HuH-7 (cell line): ENCODE results near the gene KIF9.
"Not testable (repeated sequence)": the region's sequence is repeated elsewhere in the genome, so short reads cannot be mapped to it uniquely, and the experiment has no call there.

Experiments
- DNase-seq: peaks from one replicate; pipeline ENCODE4 v3.0.0; 2011; ENCODE audit warnings: low spot score

The KIF9 gene

GRCh38 chr3:47282424-47283192 is at the start of gene KIF9, which contains the start of gene KLHL18:
Gene KIF9, minus strand, starts transcription at chr3:47282799. Its CDS starts 5,425 bp downstream, at chr3:47277374.
Gene KLHL18, plus strand, starts transcription at chr3:47282944. Its CDS starts 22 bp downstream, at chr3:47282966.
- DNase-seq = peak; percentile 98

DNA sequence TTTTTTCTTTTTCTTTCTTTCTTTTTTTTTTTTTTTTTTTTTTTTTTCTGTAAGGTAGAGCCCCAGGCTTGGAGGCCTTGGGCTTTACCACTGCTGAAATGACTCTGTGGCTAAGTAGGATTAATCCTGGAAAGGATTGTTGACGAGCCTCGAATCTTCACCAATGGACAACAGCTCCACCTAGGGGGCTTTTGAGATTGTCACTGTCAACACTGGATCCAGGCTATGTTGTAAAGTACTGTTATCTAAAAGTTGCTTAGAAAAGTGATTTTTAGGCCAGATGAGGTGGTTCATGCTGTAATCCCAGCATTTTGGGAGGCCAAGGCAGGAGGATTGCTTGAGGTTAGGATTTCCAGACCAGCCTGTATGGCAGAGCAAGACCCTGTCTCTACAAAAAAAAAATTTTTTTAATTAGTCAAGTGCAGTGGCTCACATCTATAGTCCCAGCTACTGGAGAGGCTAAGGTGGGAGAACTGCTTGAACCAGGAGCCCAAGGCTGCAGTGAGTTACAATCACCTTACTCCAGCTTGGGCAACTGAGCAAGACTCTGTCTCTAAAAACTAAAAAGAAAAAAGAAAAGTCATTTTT is 41.8 kb upstream of the KIF9 start:
- DNase-seq = peak; percentile 85

GRCh38 chr3:47323431-47324277 is 41.1 kb upstream of the KIF9 start:
- no peak for DNase-seq

DNA sequence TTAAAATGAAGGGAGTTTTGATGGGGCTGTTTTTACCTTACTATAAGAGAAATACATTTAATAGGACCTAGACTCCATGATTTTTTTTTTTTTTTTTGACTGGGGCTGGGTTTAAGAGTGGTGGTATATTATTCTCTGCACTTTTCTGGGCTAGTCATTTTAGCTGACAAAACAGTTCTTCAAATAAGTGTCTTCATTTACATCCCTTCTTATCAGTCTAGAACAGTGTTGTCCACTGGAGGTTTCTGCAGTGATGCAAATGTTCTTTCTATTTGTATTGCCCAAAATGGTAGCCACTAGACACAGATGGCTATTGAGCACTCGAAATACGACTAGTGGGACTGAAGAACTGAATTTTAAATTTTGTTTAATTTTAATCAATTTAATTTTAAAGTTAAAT is 37.4 kb upstream of the KIF9 start:
- DNase-seq = no peak

DNA sequence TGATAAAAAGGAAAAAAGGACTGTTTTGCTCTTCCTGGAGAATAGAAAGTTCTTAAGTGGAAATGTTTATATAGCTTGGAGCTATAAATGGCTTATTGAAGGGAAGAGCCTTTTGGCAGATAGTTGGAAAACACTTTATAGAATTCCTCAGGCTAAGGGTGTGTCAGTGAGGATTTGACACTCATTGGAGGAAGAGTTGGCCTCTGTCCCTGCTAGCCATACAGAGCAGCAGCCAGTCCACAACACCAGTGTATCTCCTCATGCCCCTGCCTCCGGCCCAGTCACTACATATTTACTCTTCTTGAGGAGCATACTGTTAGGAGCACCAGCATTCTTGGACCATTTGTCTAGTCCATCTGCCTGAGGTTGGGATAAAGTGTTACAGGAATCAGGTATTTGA is 36.3 kb upstream of the KIF9 start:
- DNase-seq = no peak

DNA sequence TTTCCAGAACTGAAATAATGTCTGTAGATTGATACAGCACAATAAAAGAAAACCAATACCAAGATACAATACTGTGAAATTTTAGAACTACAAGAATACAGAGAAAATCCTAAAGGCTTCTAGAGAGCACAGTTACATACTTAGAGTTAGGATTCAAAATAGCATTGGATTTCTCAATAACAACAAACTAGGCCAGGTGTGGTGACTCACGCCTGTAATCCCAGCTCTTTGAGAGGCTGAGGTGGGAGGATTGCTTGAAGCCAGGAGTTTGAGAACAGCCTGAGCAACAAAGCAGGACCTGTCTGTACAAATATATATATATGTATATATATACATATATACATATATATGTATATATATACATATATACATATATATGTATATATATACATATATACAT is 33.6 kb upstream of the KIF9 start:
- not testable (repeated sequence) for DNase-seq

DNA sequence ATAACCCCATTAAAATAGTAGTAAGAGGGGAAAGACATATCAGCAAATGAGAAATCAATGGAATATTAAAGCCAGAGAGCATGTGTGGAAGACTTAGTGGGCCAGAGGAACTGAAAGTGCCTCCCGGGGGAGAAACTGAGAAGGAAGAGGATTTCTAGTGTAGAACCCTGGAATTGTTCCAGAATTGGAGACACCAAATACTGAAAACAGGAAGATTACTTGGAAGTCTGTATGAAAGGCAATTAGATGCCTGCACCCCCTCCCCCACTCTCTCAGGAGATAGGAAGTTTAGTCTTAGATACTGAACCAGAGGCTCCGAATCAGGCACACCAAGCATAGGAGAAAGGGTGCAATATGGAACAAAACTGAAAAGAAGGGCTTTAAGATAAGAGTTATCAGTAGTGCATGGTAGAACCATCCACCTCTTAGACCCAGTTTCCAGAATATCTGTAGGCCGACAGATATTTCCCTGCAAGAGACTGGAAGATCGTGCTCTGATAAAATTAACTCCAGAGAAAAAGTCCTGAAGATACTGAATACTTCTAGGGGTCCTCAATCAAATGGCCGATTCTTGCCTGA is 32.6 kb upstream of the KIF9 start:
- no peak for DNase-seq

DNA sequence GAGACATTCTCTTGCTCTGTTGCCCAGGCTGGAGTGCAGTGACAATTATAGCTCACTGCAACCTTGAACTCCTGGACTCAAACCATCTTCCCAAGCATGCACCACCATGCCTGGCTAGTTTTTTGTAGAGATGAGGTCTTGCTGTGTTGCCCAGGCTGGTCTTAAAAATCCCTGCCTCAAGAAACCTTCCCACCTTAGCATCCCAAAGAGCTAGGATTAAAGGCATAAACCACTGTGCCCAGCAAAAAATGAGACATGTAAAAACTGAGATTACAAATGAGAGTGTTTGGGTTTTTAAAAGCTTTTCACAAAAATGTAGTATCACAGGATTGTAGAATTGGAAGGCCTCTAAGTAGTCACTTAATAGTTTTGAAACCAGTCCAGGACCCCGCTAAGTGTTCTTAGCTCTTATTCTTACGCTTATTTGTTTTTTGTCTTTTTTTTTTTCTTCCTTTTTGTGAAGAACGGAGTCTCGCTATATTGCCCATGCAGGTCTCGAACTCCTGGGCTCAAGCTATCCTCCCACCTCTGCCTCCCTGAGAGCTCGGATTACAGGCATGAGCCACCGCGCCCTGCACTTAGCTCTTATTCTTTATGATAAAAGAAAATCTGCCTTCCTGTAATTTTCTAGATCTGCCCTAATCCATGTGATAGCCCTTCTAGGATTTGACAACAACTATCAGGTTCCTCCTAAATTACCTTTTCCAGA is 31.6 kb upstream of the KIF9 start:
- no peak for DNase-seq

DNA sequence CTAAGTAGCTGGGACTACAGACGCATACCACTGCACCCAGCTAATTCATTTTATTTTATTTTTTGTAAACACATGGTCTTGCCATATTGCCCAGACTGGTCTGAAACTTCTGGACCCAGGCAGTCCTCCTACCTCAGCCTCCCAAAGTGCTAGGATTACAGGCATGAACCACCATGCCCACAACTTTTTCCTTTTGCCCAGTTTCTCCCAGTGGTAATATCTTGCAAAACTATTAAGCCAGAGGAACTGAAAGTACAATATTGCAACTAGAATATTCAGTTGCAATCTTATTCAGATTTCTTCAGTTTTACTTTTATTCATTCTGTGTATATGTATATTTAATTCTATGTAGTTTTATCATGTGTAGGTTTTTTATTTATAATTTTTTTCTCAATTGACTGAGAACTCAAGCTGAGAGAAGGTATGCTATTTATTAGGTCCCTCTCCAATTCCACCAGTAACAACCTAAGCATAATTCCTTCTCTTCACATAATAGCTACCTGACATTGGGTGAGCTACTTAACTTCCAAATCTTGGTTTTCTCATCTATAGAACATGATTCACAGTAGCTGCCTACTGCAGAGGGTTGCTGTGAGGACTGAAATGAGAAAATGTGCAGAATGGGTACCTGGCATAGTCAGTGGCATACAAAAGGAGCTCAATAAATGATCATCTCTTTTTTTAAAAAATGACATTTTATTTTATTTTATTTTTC is 30.9 kb upstream of the KIF9 start:
- DNase-seq = no peak

GRCh38 chr3:47310391-47310790 is 27.8 kb upstream of the KIF9 start:
- no peak for DNase-seq

DNA sequence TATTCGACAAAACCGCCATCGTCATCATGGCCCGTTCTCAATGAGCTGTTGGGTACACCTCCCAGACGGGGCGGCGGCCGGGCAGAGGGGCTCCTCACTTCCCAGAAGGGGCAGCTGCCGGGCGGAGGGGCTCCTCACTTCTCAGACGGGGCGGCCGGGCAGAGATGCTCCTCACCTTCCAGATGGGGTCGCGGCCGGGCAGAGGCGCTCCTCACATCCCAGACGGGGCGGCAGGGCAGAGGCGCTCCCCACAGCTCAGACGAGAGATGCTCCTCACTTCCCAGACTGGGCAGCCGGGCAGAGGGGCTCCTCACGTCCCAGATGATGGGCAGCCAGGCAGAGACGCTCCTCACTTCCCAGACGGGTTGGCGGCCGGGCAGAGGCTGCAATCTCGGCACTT is 26.6 kb upstream of the KIF9 start:
- not testable (repeated sequence) for DNase-seq

DNA sequence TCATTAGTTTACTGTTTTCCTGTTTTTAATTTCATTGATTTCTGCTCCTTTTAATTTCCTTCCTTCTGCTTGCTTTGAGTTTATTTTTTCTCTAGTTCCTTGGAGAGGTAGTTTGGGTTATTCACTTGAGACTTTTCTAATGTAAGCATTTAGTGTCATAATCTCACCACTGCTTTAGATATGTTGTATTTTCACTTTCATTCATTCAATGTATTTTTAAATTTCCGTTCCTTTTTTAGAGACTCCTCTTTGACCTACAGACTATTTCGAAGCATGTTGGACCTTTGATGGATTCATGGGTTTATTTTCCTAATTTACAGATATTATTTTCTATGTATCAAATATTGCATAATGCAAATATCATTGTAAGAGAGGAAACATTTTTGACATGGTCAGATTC is 23.4 kb upstream of the KIF9 start:
- no peak for DNase-seq

- DNase-seq = no peak
Measured at GRCh38 chr3:47301456-47301855, 18.9 kb upstream of the KIF9 start.

DNA sequence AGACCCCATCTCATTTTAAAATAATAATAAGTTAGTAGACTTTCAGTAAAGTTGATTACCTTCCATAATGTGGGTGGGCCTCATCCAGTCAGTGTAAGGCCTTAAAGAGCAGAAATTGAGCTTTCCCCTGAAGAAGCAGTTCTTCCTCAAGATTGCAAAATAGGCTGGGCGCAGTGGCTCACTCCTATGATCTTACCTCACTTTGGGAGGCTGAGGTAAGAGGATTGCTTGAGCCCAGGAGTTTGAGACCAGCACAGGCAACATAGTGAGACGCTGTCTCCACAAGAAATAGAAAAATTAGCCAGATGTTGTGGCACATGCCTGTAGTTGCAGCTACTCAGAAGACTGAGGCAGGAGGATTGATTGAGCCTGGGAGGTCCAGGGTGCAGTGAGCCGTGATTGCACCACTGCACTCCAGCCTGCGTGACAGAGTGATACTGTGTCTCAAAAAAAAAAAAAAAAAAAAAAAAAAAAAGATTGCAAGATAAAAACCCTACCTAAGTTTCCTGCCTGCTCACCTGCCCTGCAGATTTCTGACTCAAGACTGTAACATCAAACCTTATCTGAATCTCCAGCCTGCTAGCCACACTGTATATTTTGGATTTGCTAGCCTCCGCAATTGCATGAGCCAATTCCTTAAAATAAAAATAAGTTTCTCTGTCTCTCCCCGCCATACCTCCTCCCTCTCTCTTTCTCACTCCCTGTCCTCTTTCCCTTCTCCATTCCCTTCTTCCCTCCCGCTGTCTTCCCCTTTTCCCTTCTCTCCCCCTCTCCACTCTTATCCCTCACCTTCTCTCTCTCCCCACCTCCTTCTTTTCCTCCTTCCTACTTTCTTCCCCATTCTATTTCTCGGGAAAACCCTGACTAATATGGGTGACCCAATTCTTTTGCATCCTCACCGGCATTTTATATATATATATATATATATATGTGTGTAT is 17.1 kb upstream of the KIF9 start:
- no peak for DNase-seq

DNA sequence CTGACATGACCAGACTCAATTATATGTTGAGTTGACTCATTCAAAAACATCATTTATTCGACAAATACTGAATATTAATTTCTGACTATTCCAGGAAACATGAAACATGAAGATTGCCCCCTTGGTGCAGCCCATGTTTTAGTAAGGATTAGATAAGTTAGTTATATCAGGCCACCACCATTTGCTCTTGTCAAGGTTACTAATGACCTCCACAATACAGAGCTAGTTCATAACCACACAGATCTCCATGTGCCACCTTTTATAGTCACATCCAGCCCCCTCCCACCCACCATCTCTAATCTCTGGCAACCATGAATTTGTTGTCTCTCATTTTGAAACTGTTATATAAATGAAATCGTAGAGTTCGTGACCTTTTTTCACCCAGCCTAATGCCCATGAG is 15.8 kb upstream of the KIF9 start:
- no peak for DNase-seq

GRCh38 chr3:47296562-47297302 is 14.1 kb upstream of the KIF9 start:
- DNase-seq = no peak

DNA sequence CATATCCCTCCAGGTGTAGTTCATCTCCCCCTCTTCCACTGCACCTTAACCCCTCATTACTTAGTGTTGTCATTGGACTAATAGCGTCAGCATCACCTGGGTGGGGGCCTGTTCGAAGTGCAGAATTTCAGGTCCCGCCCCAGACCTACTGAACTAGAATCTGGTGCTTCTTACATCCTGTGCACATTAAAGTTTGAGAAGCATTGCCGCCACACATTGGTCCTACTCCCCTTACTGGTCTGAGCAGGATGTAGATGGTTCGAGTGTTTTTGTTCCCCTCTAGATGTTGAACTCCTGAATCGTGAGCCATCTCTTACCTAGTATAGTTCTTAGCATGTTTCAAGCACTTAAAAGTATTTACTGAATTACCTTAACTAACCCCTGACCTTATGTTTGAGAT is 13.4 kb upstream of the KIF9 start:
- DNase-seq = no peak

DNA sequence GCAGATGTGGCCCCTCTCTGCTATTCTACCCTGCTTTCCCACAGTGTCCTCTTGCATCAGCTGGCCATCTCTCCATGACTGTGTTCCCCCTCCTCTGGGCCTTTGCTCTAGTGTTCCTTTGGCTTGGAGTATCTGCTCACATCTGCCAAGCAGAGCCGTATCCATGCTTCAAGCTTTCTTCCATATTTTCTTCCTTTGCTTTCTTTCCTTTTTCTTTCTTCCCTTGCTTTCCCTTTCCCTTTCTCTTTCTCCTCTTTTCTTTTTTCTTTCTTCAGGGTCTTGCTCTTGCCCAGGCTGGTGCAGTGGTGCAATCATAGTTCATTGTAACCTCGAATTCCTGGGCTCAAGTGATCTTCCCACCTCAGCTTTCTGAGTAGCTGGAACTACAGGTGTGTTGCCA is 12.7 kb upstream of the KIF9 start:
- no peak for DNase-seq

DNA sequence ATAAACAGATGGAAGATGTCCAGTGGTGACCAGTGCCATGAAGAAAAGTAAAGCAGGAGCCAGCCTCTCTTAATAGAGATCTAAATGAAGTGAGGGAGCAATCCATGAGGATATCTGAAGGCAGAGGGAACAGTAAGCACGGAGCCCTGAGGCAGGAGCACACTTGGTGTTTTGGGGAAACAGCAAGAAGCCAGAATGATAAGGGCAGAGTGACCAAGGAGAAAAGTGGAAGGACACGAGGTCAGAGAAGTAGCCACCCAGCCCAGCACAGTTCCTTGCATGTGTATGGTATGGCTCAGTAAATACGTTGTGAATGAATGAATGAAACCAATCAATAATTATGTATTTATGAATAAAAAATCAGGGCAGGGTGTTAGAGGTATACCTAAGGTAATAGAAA is 11.8 kb upstream of the KIF9 start:
- DNase-seq = no peak
